GM18873 (cell line): ENCODE results near the gene SMPD3.

Experiments
- ATAC-seq: cut with Tn5 transposase; IDR thresholded peaks from one replicate; pipeline ENCODE4 v1.9.1; 2021; ENCODE audit warnings: mild to moderate bottlenecking, moderate library complexity, moderate number of reproducible peaks; ENCODE audit not compliant: unreplicated experiment, low FRiP score

SMPD3 gene

DNA sequence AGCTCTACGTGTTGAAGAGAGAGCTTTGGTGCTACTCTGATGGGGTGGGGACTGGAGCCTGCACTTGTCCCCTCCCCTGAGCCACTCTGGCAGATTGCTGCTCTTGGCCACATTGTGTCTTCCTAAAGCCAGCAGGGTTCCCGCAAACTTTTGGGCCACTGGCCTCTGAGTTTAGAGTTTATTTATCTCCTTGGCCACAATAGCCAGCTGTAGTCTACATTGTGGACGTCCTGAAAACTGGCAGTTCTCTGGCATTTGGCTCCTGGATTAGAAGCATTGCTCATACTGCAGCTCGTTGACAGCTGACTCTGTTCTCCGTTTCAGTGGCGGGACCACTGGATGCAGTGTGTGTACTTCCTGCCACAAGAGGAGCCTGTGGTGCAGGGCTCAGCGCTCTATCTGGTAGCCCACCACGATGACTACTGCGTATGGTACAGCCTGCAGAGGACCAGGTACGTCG is 102.9 kb downstream of the SMPD3 start:
- no peak for ATAC-seq

DNA sequence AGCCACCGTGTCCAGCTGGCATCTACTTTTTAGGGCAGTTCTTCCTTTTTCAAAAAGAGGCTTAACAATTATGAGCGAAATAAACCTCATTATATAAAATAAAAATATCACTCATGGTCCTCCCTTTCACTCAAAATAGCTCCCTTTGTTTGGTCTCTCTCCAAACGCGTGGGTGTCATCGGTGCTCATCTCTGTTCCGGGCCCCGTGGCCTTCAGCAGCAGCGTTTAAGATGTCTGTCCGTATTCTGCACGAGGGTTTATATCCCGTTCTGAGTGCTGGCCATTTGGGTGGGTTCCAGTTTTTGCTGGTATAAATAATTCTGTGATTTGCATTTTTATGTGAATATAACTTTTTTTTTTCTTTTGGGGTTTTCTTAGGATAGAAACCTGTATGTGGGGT is 104.1 kb downstream of the SMPD3 start:
- no peak for ATAC-seq

- ATAC-seq: no peak
These were observed 105.2 kb downstream of the SMPD3 start for GRCh38 chr16:68343137-68343536.

GRCh38 chr16:68342620-68343019 is 105.7 kb downstream of the SMPD3 start:
- ATAC-seq: no peak

DNA sequence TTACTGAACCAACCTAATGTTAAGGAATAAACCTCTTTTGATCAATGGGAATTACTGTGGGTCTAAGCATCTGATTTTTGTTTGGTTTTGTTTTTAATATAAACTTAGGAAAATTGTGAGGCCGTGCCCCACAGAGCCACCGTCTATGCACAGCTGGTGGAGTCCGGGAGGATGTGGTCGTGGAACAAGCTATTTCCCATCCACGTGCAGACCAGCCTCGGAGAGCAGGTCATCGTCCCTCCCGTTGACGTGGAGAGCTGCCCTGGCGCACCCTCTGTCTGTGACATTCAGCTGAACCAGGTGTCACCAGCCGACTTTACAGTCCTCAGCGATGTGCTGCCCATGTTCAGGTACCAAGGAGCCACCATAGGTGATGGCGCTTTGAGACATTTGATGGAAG is 109.1 kb downstream of the SMPD3 start:
- no peak for ATAC-seq

DNA sequence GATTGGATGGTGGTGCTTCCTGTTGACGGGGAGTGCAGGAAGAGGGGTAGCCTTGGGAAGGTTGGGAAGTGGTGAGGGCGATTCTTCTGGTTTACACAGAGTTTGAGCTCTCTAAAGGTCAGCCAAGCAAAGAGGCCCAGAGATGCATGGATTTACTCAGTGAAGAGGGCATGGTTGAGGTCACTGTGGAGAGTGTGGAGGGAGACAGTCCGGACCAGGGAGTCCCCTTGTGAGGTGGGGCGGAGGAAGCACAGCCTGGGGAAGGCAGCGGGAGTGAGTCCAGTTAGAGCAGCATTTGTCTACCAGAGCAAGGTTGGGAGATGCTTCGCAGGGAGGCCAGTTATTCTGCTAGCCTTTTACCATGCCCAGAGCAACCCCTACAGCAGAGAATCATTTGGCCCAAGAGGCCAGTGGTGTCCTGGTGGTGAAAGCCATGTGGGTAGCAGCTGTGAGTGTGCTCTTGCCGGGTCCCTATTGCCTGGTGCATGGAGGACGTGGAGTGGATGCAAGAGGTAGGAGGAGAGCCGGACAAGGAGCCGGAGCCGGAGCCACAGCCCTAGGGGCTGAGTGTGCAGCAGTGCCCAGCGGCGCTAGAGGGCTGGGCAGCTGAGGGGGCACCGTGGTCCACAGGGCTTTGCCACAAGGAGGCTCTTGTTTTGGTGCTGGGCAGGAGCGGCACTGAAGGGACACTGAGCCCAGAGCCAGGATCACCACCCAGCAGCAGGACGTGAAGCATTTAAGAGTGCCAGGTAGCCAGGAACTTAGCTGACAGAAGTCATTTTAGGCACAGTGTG is 109.8 kb downstream of the SMPD3 start:
- ATAC-seq: no peak

DNA sequence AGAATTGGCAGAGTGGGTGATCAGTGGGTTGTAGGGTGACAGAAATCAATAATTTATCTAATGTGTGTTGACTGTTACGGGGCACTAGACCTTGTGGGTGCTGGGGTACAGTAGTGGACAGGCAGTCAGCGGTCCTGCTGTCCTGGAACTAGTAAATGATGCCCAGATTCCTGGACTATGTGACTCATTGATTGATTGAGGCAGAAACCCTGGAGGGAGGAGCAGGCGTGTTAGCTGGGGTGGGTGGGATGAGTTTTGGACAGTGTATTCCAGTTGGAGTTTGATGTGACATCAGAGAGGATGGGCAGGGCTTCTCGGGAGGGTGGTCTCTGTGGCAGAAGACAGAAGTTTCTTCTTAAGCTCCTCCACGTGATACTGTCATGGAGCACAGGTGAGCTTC is 113.1 kb downstream of the SMPD3 start:
- no peak for ATAC-seq

DNA sequence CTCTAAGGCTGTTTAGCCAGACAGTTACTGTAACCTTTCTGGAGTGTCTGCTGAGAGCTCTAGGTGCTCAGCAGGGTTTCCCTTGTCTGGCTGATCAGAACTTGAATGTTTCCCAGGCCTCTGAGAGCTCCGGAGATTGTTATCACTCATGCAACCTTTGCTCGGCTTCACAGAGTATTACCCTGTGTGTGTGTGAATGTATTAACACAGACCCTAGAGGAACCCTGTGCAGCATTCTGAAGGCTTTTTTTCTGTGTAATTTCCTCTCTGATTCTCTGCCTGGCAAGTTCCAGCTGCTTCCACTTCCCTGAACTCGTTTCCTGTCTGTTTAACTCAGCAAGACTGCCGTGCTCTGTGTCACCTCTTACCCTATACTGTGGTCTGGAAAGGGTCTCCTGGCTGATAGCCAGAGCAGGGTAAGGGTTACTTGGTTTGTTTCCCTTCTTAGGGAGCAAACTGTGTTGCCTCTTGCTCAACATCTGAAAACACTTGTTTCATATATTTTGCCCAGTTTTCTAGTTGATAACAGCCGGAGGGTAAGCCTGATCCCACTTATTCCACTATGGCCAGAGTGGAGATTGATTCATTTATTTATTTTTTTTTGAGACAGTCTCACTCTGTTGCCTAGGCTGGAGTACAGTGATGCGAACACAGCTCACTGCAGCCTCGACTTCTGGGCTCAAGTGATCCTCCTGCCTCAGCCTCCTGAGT is 115.7 kb downstream of the SMPD3 start:
- ATAC-seq: no peak

- ATAC-seq: no peak
These were observed 116.4 kb downstream of the SMPD3 start for GRCh38 chr16:68331879-68332410.

DNA sequence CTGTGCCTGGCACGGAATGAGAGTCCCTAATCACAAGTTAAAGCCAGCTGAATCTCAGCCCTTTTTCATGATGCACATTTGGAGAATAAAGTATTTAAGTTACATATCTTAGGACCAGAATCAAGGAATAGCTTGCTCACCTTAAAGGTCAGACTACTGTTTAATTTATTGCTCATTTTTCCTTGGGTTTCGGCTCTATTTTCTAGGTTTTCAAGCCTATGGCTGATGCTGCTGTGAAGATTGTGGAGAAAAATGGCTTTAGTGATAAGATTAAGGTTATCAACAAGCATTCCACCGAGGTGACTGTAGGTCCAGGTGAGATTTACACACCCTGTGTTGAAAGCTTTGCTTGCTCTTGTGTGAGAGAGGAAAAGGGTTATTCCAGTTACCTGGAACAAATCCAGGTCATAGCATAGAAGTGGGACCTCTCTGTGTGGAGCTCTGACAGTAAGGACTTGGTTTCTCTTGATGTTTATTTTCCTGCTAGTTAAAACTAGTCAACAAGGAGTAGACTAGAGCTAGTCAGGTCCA is 119.4 kb downstream of the SMPD3 start:
- no peak for ATAC-seq

GRCh38 chr16:68328151-68328859 is 120.0 kb downstream of the SMPD3 start:
- ATAC-seq: no peak

GRCh38 chr16:68324780-68325357 is 123.4 kb downstream of the SMPD3 start:
- no peak for ATAC-seq

- ATAC-seq: no peak
These were observed 124.0 kb downstream of the SMPD3 start for GRCh38 chr16:68324336-68324735.

DNA sequence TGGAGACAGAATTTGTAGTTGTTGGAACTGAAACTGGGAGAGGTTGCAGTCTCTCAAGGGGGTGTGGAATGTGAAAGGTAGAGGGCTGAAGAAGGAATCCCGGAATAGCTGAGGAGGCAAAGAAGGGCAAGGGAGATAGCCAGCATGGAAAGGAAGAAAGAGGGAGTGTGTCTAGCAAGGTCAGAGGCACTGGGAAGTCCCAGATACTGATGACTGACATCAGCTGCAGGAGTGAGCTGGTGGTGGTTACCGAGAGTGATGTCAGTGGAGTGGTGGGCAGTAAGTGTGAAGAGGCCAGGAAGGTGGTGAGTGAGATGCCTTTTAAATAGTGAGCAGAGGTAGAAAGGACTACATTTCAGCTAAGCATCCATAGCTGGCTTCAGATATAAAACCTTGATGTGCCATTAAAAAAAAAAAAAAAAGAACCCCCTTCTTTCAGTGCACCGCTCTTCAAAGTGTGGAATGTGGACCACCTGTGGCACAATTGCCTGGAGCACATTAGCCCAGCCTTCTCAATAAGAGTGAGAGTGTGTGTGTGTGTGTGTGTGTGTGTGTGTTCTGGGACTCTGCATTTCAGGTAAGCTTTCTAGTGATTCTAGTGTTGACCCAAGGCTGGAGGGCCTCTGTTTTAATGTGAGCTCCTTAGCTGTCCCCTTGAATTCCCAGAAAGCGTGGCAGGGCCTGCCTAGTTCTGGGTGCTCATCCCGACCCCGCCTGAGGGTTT is 129.0 kb downstream of the SMPD3 start:
- no peak for ATAC-seq

GRCh38 chr16:68313116-68313515 is 135.2 kb downstream of the SMPD3 start:
- no peak for ATAC-seq

GRCh38 chr16:68310774-68311511 is 137.4 kb downstream of the SMPD3 start, which contains the start of the genes PRMT7 and SLC7A6OS:
TSS of gene PRMT7 (plus strand) at chr16:68311019. CDS start at chr16:68315980, 4,961 bp downstream.
TSS of gene SLC7A6OS (minus strand) at chr16:68310946. CDS start at chr16:68310926, 20 bp downstream.
- peak; percentile 93 for ATAC-seq

- ATAC-seq: peak; percentile 38
These were observed 137.9 kb downstream of the SMPD3 start for GRCh38 chr16:68310437-68310773.

GRCh38 chr16:68309799-68310198 is 138.5 kb downstream of the SMPD3 start:
- ATAC-seq: no peak
